Measurements from ENCODE around the gene POLR1D. TPM values are rescaled to one million over a fixed set of nuclear protein-coding genes. Genes with fewer than 3 reads are reported as not detected.

POLR1D gene
- total and polyA plus RNA-seq, 12 donors = 62.3 to 130 (median 78.5) TPM

DNA sequence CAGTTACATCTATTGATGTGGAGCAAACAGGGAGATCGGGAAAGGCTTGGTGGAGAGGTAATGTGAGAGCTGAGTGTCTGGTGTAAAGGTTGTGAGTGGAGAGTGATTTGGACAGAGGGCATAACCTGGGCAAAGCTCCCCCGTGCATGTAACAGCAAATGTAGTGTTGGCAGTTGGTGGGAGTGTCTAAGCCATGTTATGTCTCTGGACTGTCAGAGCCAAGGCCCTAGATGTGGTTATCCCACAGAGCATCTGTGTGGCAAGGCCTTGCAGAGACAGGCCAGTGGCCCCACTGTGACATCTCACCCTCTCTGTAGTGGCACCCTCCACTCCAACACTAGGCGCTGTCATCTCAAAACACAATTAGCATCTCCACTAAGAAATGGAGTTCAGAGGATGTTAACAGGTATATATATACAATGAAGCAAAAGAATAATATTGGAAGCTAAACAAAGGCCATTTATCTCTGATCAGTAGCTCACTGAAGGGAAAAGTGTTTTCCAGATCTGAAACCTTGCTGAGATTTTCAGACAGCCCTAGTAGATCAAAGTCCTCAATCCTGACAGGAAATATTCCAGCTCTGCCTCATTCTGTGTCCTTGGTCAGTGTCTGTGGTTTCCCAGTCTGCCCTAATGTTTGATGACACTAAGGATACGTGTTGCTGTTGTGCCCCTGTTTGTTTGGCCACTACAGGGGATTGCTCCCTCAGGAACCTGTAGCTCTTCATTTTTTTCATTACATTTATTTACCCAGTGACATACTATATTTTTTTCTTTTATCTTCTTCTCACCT lies 20.2 kb downstream of the POLR1D start:
- Histone ChIP-seq H3K4me1 (peaks cover 0 to 55% (median 39%) of the 10 kb centered on the region in 9 donors), H3K9me3 (no peaks in the 10 kb centered on the region), H3K27me3 (no peaks in the 10 kb centered on the region), H3K27ac (peak overlapping the region in 1 of 10 donors; percentile 1), H3K36me3 (no peaks in the 10 kb centered on the region), H3K4me3 (no peak overlapping the region)
- DNase-seq (no peak), ATAC-seq (no peak)
- intact Hi-C loops (cut with DNase I) = no loop called here
- TF ChIP-seq, protein P1, sequence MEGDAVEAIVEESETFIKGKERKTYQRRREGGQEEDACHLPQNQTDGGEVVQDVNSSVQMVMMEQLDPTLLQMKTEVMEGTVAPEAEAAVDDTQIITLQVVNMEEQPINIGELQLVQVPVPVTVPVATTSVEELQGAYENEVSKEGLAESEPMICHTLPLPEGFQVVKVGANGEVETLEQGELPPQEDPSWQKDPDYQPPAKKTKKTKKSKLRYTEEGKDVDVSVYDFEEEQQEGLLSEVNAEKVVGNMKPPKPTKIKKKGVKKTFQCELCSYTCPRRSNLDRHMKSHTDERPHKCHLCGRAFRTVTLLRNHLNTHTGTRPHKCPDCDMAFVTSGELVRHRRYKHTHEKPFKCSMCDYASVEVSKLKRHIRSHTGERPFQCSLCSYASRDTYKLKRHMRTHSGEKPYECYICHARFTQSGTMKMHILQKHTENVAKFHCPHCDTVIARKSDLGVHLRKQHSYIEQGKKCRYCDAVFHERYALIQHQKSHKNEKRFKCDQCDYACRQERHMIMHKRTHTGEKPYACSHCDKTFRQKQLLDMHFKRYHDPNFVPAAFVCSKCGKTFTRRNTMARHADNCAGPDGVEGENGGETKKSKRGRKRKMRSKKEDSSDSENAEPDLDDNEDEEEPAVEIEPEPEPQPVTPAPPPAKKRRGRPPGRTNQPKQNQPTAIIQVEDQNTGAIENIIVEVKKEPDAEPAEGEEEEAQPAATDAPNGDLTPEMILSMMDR (IDR thresholded peaks at IDR 0.05) = no peak
- WGBS, 2 donors = 85 to 89% methylated on average over 4 of the region's 4 CpGs

DNA sequence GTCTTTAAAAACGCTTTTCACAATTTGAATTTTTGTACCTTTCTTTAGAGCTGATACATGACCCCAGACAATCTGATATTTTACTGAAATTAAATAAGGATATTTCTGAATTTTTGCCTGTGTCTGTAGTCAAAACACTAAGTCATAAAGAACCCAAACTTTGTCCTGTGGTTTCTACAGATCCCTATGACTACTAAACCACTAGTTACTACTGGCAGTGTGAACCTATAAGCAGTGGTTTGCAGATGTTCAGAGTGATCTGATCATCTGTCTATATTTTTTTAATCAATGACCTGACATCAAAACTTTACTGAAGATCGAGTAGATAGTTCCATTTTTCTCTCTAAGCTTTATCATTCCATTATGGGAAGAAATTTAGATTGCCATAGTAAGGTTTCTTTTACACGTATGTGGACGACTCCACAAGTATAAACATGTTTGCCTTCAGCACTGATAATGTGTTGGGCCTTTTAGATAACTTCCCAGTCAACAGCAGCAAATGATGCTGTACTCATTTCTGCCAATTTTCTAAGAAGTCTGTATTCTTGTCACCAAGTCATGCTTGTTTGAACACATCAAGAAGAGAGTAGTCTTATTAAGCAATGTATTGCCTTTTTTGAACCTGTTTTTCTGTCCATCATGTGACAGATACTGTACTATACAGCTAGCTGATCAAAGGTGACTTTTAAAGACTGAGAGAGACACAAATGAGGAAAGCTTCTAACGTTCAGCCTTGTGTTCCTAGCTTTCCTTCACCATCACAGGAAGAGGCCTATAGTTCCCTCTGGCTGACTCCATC lies 21.8 kb downstream of the POLR1D start:
- no peak overlapping the region for H3K4me3 ChIP-seq
- DNase-seq = no peak
- H3K27me3 ChIP-seq = no peaks in the 10 kb centered on the region
- H3K27ac ChIP-seq = no peak overlapping the region
- H3K36me3 ChIP-seq = peaks cover 0 to 6% (median 2%) of the 10 kb centered on the region in 9 donors
- intact Hi-C loops (cut with DNase I) = no loop called here
- peaks cover 0 to 41% (median 28%) of the 10 kb centered on the region in 9 donors for H3K4me1 ChIP-seq
- TF ChIP-seq, protein P1 (IDR thresholded peaks at IDR 0.05) = no peak
- no peaks in the 10 kb centered on the region for H3K9me3 ChIP-seq
- WGBS, 2 donors = 75 to 76% methylated on average over 5 of the region's 5 CpGs
- ATAC-seq = no peak

DNA sequence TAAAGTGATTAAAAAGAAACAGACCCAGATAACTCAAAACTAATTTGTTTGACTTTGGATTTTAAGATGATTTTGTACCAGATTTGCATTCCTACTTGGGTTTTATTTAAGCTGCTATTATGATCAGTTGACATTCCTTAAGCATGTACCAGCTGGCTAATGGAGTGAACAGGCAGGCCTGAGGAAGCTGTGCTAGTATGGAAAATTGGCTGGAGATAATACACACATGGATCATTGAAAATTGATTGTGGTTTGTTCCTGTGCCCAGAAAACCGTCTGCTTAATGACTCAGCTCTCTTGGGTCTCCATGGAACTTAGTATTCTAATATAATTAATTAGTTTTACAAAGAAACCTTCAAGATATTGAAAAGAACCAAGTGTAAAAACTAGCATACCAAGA lies 22.6 kb downstream of the POLR1D start:
- H3K4me1 ChIP-seq = peaks cover 0 to 34% (median 20%) of the 10 kb centered on the region in 9 donors
- H3K9me3 ChIP-seq = peaks cover 0 to 2% (median 0%) of the 10 kb centered on the region in 11 donors
- no peak overlapping the region for H3K4me3 ChIP-seq
- H3K27ac ChIP-seq = no peak overlapping the region
- ATAC-seq (peak in 5 of 8 donors; percentile 25 to 81 (median 57)), DNase-seq (no peak)
- peaks cover 0 to 13% (median 10%) of the 10 kb centered on the region in 9 donors for H3K36me3 ChIP-seq
- H3K27me3 ChIP-seq = no peaks in the 10 kb centered on the region
- intact Hi-C loops (cut with DNase I) = no loop called here
- TF ChIP-seq, protein P1 (IDR thresholded peaks at IDR 0.05) = no peak
- WGBS, 2 donors = 10 to 42% methylated on average over 1 of the region's 1 CpG

DNA sequence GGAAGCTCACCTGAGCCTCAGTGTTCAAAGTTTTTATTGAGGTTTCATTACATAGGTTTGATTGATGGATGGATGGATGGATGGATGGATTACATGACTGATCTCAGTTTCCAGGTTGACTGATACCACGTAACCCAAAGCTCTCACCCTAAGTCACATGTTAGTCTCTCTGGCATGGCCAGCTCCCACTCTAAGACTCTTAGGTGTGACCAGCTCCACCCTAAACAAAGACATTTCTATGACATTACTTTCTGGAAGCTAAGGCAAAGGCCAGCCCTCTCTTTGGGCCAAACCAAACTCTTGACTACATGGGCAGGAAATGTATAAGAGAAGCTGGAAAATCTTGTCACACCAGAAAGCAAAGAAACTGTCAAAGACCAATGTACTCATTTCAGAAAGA lies 28.6 kb downstream of the POLR1D start:
- peaks cover 0 to 19% (median 8%) of the 10 kb centered on the region in 11 donors for H3K9me3 ChIP-seq
- intact Hi-C loops (cut with DNase I) = loop anchor here in 1 of 10 donors (10.0 kb wide), 1 partner anchor 66 kb away; no protein-coding TSS in a partner anchor
- TF ChIP-seq, protein P1 (IDR thresholded peaks at IDR 0.05) = no peak
- no peaks in the 10 kb centered on the region for H3K27me3 ChIP-seq
- no peak overlapping the region for H3K4me3 ChIP-seq
- peaks cover 0 to 42% (median 24%) of the 10 kb centered on the region in 9 donors for H3K36me3 ChIP-seq
- DNase-seq (no peak), ATAC-seq (no peak)
- WGBS, 2 donors = 97 to 98% methylated on average over 1 of the region's 1 CpG
- H3K4me1 ChIP-seq = no peaks in the 10 kb centered on the region
- no peak overlapping the region for H3K27ac ChIP-seq

All from heart right ventricle (tissue), 16 donors.